Measurements from ENCODE around the gene WDR18.

WDR18 gene

DNA sequence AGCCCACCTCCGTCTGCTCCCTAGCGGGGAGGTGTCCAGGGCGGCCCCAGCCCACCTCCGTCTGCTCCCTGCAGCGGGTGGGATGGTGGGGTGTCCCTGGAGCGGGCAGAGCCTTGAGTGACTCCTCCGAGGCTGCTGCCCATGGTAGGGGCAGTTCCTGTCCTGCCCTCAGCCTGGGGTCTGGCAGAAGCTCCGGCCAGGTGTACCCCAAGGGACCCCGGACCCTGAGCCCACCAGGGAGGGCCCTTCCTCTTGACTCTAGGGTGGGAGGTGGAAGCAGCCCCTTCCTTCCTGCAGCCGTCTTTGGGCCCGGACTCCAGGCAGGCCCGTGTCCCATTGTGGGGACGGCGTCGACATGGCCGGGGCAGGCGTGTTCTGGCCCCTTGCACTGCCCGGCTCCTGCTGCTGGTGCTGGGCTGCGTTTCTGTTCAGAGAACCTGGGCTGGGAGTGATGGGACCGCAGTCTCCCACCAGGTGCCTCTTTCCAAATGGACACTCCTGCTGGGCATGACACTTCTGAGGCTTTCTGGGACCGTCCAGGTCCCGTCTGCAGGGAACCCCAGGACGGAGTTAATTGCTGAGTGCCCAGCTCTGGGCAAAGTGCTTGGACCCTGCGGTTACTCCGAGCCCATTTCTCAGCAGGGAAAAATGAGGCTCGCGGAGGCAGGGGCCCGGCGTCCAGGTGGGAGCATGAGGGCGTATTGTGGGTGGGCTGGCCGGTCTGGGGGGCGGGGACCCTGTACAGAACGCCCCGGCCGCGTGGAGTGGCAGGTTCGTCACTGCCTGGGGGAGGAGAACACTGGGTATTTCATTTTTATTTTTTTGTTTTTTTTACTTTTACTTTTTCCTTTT is 38.5 kb upstream of the WDR18 start:
- DNase-seq (ENCODE audit: extremely low read depth, low read depth), result no peak
- TF ChIP-seq, protein P1, sequence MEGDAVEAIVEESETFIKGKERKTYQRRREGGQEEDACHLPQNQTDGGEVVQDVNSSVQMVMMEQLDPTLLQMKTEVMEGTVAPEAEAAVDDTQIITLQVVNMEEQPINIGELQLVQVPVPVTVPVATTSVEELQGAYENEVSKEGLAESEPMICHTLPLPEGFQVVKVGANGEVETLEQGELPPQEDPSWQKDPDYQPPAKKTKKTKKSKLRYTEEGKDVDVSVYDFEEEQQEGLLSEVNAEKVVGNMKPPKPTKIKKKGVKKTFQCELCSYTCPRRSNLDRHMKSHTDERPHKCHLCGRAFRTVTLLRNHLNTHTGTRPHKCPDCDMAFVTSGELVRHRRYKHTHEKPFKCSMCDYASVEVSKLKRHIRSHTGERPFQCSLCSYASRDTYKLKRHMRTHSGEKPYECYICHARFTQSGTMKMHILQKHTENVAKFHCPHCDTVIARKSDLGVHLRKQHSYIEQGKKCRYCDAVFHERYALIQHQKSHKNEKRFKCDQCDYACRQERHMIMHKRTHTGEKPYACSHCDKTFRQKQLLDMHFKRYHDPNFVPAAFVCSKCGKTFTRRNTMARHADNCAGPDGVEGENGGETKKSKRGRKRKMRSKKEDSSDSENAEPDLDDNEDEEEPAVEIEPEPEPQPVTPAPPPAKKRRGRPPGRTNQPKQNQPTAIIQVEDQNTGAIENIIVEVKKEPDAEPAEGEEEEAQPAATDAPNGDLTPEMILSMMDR (IDR thresholded peaks at IDR 0.05; ENCODE audit: low read depth, low read length), result no peak

DNA sequence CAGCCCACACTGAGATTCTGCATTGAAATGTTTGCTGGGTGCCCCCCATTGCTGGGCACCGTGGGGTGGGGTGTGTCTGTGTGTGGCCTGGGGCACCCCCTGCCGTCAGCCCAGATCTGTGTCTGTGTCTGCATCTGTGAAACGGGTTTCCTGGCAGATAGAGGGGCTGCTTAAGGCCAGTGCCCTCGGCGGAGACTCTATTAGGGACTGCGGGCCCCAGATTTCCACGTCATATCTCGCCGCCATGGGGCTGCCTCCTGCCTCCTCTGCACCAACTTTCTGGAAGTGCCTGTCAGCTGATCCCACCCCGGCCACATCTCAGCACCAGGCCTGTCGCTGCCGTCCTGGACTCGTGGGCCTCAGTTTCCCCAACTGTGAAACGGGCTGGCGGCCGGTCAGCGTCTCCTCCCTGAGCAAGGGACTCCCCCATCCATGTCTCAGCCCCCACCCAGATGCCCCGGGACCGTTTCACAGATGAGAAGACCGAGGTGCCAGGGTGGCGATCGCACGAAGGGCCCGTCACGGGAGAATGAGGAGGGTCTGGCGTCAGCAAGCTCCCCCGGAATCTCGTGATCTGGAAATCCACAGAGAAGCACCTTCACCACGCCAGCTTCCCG is 36.9 kb upstream of the WDR18 start:
- TF ChIP-seq, protein P1 (IDR thresholded peaks at IDR 0.05; ENCODE audit: low read depth, low read length), result no peak
- DNase-seq (ENCODE audit: extremely low read depth, low read depth), result no peak

GRCh38 chr19:947707-948539 is 36.2 kb upstream of the WDR18 start:
- no peak for DNase-seq (ENCODE audit: extremely low read depth, low read depth)
- TF ChIP-seq, protein P1 (IDR thresholded peaks at IDR 0.05; ENCODE audit: low read depth, low read length), result no peak

DNA sequence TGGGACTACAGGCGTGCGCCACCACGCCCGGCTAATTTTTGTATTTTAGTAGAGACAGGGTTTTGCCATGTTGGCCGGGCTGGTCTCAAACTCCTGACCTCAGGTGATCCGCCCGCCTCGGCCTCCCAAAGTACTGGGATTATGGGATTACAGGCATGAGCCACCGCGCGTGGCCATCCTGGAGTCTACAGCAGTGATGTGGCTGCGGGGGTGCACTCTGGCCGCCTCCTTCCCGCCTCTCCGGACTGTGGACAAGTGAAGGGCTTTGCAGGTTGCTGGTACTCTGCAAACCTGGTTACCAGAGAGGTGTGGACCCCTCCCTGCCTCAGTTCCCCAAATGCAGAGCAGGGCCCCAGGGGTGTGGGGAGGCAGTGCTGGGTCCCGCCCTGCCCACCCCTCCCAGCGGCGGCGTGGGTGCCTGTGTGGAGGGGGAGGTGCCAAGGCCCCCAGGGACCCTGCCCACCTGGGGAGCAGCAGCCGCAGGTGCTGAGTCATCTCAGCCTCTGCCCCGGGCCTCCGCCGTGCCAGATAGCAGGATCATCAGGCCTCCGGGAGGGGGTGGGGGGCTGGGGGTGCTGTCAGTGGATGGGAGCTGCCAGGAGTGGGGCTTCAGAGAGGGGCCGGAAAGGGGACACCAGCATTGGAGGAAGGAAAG is 35.2 kb upstream of the WDR18 start:
- TF ChIP-seq, protein P1 (IDR thresholded peaks at IDR 0.05; ENCODE audit: low read depth, low read length), result no peak
- no peak for DNase-seq (ENCODE audit: extremely low read depth, low read depth)

- TF ChIP-seq, protein P1 (IDR thresholded peaks at IDR 0.05; ENCODE audit: low read depth, low read length), result no peak
- DNase-seq (ENCODE audit: extremely low read depth, low read depth), result no peak
Measured at GRCh38 chr19:950352-951066, 33.6 kb upstream of the WDR18 start.

GRCh38 chr19:952049-952679 is 32.0 kb upstream of the WDR18 start:
- TF ChIP-seq, protein P1 (IDR thresholded peaks at IDR 0.05; ENCODE audit: low read depth, low read length), result no peak
- DNase-seq (ENCODE audit: extremely low read depth, low read depth), result no peak

Measured in AG09319 (cell line).